NCI-H2029 treated with DMSO at 0.1 percent for 48 hours (cell line): Measurements from ENCODE around the gene SOX11.

Source experiments
- DNase-seq: peaks from one replicate; lab custom pipeline; 2025; lab: John Stamatoyannopoulos, UW

The SOX11 gene

DNA sequence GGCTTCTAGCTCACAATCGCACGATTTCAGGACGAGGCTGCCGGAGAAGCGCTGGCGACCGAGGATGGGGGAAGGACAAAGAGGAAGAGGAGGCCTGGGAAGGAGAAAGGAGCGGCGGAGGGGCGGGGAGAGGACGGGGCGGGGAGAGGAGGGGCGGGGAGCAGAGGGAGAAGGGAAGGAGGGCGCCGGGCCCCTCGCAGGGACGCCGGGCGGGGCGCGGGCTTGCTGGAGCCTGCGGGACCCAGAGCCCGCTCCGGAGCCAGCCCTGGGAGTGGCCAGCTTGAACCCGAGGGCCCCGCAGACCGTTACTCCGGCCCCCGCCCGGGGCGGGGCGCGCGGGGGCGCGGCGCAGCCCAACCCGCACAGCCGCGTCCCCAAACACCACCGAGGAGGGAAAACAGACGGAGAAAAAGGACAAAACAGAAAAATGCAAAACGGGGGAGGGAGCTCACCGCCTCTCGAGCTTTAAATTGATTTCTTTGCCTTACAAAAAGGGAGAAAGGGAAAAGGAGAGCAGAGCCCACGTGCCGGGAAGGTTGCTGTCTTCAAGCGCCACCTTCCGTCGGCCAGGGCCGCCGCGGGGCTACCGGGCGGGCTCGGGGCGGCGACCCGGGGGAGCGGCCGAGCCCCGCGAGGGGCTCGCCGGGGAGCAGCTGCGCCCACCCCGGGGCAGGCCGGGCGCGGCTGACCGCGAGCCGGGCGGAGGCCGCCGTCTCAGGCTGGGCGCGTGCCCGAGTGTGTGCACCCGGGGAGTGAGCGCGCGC is 781 bp upstream of the SOX11 start:
- DNase-seq = no peak

- DNase-seq = no peak
These were observed 540 bp downstream of the SOX11 start for GRCh38 chr2:5692561-5693286.

GRCh38 chr2:5693287-5694201 is 1.4 kb downstream of the SOX11 start:
- no peak for DNase-seq

DNA sequence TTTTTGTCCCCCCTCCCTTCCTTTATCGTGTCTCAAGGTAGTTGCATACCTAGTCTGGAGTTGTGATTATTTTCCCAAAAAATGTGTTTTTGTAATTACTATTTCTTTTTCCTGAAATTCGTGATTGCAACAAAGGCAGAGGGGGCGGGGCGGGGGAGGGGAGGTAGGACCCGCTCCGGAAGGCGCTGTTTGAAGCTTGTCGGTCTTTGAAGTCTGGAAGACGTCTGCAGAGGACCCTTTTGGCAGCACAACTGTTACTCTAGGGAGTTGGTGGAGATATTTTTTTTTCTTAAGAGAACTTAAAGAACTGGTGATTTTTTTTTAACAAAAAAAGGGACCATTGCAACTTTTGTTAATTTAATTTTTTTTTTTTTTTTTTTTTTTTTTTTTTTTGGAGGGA is 2.1 kb downstream of the SOX11 start:
- no peak for DNase-seq

- DNase-seq = no peak
These were observed 3.6 kb downstream of the SOX11 start for GRCh38 chr2:5695654-5696403.

GRCh38 chr2:5696404-5696944 is 4.3 kb downstream of the SOX11 start:
- no peak for DNase-seq

DNA sequence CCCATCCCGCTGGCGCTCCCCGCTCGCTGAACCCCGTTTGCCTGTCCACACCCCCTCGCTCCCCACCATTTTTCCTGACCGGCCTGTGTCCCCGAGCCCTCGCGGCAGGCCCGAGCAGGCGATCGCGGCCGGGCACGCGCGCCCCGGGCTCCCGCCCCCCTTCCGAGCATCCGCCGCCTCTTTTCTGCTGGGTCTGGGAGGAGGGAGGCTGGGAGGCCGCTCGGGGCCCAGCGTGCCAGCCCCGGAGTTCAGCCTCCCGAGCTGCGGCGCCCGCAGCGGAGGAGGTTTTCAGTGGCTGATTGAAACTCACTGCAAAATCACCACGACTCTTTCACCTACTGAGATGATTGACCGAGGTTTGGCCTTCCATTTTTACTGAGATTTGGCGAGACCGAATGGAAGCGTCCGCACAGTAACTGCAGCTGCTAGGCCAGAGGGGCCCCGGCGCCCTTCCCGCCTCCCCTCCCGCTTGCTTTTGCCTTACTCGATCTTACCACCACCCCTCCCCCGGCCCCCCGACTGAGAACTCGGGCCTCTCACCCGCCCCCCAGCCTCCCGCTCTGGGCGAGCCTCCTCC is 4.8 kb downstream of the SOX11 start:
- no peak for DNase-seq

DNA sequence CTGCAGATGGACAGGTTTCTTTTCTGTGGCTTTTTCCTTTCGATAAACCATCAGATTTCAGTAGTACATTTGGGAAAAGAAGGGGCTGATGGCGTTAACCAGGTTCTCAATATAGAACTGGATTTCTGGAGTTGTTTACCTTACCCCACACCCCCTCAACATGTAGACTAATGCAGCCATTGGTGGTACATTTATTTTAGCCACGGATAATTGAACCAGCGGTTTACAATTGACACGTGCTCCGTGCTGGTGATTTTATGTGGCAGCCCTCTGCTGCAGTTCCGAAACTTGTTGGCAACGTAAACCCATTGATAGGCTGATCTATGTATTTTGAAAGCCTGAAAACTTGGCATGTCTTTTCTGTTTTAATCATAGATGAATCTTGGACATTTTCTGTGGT is 5.4 kb downstream of the SOX11 start:
- DNase-seq = no peak

GRCh38 chr2:5698134-5698533 is 6.0 kb downstream of the SOX11 start:
- DNase-seq = no peak

- DNase-seq = no peak
These were observed 7.8 kb downstream of the SOX11 start for GRCh38 chr2:5699963-5700362.

GRCh38 chr2:5700551-5700950 is 8.4 kb downstream of the SOX11 start:
- DNase-seq = no peak

GRCh38 chr2:5701266-5701665 is 9.1 kb downstream of the SOX11 start:
- no peak for DNase-seq

GRCh38 chr2:5703166-5703565 is 11.0 kb downstream of the SOX11 start:
- DNase-seq = no peak

DNA sequence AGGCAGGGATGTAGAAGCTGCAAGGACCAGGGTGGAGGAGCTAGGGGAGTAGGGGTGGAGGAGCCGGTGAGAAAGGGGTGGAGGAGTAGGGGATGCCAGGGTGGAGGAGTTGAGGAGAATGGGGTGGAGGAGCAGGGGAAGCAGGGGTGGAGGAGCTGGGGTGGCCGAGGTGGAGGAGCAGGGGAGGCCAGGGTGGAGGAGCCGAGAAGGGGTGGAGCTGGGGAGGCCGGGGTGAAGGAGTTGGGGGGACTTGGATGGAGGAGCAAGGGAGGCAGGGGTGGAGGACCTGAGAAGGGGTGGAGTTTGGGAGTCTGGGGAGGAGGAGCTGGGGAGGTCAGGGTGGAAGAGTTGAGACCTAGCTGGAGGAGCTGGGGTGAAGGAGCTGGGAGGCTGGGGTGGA is 13.3 kb downstream of the SOX11 start:
- no peak for DNase-seq

- DNase-seq = no peak
These were observed 14.7 kb downstream of the SOX11 start for GRCh38 chr2:5706717-5707455.

GRCh38 chr2:5710615-5711014 is 18.4 kb downstream of the SOX11 start:
- DNase-seq = no peak

- DNase-seq = no peak
These were observed 20.9 kb downstream of the SOX11 start for GRCh38 chr2:5713101-5713500.

DNA sequence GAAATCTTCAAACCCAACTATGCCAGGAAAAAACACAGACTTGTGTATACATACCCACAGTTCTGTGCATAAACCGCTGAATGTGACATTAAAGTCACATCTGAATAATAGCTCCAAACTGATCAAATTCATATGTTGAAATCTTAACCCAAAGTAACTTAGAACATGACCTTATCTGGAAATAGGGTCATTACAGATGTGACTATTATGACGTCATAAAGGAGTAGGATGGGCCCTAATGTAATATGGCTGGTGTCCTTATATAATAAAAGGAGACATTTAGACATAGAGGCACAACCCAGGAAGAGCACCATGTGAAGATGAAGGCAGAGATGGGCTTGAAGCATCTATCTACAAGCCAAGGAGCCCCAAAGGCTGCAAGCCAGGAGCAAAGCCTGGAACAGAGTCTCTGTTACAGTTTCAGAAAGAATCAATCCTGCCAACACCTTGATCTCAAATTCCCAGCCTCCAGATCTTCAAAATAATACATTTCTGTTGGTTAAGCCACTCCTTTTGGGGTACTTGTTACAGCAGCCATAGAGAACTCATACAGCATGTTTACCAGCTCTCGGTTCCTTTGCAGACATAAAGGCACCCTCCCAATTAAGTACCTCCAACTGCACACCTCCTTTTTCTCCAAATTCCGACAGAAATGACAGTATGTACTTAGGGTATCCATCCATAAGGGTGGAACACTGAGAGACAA is 27.6 kb downstream of the SOX11 start:
- no peak for DNase-seq

DNA sequence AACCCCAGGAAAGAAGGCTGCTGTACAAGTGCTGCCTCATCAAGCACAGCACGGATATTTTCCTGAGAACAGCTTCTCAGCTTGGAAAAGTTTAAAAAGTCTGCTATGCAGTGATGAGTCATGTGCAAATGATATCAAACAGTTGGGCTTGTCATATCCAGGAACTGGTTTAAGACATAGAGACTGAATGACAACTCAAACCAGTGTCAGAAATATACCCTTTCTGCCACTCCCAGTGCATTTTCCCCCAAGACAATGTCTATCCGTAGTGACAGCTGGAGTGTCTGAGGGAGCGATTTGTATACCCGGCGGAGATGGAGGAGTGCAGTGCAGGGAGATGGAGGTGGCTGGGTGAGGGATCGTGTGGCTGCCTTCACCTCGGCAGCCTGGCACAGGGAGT is 28.2 kb downstream of the SOX11 start:
- DNase-seq = no peak

DNA sequence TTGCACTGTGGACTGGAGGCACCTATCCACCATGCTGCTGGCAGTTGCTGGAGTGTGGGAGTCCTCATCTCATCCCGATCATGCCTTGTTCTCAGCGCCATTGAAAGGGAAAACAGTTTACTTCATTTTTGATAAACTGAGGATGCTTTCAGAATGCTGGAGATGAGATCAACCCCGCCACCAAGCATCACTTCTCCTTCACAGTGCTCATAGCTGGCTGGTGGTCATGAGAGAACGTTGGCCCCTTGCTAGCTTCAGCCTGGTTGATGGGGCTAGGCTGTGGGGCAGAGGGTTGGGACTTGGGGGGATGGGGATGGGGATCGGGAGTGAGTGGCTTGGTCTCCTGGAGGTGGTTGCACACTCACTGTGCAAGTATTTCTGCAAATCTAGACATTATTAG is 30.1 kb downstream of the SOX11 start:
- DNase-seq = no peak
